CD4-positive, alpha-beta T cell treated with Interferon alpha-2 for 1 hour (primary cell): ENCODE measurements around the gene MYO9B.
"Not testable (repeated sequence)": the region's sequence is repeated elsewhere in the genome, so short reads cannot be mapped to it uniquely, and the experiment has no call there.

ENCODE experiments used
- DNase-seq, 2 donors: peaks; one replicate each; pipeline ENCODE4 v3.0.0-alpha.2; 2020 to 2022

Gene MYO9B

DNA sequence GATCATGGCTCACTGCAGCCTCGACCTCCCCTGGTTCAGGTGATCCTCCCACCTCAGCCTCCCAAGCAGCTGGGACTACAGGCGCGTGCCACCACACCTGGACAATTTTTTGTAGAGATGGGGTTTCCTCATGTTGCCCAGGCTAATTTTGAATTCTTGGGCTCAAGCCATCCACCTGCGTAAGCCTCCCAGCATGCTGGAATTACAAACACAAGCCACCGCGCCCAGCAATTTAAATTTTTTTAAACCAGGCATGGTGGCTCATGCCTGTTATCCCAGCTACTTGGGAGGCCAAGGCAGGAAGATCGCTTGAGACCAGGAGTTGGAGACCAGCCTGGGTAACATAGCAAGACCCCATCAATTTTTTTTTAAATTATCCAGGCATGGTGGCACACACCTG is 79.7 kb downstream of the MYO9B start:
- no peak for DNase-seq

DNA sequence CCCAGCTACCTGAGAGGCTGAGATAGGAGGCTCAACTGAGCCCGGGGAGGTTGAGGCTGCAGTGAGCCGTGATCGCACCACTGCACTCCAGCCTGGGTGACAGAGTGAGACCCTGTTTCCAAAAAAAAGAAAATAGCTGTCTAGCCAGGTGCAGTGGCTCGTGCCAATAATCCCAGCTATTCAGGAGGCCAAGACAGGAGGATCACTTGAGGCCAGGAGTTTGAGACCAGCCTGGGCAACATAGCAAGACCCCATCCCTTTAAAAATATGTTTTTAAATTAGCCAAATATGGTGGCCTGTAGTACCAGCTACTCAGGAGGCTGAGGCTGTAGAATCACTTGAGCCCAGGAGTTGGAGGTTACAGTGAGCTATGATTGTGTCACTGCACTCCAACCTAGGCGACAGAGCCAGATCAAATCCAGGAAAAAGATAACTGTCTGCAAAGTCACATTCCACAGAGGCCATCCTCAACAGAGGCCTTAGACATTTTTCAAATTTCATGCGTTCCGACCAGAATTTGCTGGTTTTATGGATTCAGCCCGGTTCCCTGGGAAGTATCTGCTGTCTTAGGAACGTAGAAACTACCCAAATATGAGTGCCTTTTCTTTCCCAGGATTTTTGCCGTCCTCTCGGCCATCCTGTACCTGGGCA is 80.8 kb downstream of the MYO9B start:
- DNase-seq = no peak

DNA sequence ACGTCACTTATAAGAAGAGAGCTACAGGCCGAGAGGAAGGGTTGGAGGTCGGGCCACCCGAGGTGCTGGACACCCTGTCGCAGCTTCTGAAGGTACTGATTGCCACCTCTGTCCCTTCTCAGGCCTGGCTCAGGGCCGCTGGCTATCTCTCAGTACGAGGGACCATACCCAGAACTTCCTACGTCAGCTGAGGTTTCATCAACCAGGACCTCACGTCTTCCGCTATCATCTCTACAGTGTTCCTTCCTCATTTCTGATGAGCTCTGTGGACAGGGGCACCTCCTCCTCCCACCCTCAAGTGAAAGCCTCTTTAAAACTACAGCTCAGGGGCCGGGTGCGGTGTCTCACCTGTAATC is 81.3 kb downstream of the MYO9B start:
- DNase-seq = peak in 1 of 2 donors; percentile 26

DNA sequence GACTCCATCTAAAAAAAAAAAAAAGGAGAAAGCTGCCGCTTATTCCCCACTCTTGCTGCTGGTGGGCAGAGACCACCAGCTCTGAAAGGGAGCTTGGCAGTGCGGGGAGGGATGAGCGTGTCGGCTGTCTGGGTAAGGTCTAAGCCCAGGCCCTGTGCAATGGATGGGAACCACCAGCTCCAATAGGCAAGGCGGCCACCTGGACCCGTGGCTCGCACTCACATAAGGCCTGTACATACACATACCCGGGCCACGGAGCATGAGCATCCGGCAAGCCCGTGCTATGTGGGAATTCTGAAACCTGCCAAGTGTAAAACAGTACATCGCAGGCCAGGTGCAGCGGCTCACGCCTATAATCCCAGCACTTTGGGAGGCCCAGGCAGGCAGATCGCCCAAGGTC is 83.0 kb downstream of the MYO9B start:
- DNase-seq = no peak

DNA sequence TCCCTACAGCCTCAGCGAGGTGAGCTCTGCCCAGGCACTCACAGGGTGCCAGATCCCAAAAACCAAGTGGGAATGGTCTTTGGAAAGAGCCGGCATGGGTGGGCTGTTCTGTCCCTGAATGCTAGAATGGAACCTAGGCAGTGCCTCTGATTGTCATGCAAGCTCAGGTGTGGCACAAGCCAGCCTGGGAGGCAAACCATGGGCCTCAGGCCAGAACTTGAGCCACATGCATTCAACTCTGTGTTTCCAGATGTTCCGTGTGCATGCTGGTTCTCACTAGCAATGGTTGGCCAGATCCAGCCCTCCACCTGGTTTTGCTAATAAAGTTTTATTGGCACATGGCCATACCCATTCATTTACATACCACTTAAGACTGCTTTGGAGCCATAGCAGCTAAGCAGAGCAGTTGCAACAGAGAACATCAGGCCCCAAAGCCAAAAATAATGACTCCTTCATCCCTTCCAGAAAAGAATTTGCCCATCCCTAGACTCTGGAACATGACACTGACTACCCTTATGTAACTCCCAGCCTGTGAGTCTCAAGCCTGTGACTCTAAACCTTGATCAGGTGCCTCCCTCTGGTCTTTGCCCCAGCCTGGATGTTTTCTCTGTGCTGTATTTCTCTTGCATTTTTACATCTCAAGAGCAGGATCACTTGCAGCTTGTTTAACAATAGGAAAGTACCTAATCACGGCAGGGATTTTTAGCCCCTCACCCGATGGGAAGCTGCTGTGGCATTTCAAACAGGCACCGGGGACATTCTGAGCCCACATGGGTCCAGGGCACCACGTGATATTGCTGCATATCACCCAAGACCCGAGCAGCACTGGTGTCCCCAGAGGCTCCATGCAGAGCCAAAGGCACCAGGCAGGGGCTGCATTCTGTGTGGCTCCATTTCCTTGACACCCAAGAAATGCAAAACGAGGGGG is 84.2 kb downstream of the MYO9B start:
- no peak for DNase-seq

DNA sequence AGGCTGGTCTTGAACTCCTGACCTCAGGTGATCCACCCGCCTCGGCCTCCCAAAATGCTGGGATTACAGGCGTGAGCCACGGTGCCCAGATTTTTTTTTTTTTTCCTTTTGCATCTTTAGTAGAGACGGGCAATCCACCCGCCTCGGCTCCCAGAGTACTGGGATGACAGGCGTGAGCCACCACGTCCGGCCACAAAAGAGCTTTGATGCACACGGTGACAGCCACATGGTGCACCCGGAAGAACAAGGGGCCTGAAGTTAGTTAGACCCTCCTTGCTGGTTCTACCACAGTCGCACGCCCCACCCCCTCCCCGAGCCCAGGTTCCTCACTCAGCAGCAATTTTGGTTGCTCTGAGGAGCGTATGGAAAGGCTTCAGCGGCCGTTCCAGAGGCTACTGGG is 85.3 kb downstream of the MYO9B start:
- peak; percentile 7 to 25 for DNase-seq

DNA sequence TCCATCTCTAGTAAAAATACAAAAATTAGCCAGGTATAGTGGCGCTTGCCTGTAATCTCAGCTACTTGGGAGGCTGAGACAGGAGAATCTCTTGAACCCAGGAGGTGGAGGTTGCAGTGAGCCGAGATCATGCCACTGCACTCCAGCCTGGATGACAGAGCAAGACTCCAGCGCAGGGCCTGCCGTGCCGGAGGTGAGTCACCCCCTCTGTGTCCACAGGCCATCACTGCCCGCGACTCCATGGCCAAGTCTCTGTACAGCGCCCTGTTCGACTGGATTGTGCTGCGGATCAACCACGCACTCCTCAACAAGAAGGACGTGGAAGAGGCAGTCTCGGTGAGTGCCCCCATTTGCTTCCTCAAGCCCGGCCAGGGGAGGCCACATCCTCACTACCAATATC is 86.6 kb downstream of the MYO9B start:
- DNase-seq = not testable (repeated sequence)

DNA sequence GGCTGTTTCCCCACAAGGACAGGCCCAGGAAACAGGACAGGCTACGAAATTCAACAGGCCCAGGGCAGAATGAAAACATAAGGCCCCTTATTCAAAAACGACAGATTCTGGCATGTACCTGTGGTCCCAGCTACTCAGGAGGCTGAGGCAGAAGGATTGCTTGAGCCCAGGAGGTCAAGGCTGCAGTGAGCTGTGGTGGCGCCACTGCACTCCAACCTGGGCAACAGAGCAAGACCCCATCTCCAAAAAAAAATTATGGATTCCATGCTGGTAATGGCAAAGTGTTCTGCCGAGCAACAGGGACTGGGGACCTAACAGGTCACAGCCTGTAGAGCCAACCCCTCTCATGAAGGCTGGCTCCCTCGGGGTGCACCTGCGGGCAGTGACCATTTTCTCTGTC is 87.0 kb downstream of the MYO9B start:
- DNase-seq = no peak

DNA sequence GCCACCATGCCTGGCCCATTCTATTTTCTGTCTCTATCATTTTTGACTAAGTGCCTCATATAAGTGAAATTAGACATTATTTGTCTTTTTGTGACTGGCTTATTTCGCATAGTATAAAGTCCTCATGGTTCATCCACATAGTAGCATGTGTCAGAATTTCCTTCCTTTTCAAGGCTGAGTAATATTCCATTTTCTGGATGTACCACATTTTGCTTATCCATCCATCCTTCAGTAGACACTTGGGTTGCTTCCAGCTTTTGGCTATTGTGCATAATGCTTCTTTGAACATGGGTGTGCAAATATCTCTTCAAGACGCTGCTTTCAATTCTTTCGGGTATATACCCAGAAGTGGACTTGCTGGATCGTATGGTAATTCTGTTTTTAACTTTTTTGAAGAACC is 88.1 kb downstream of the MYO9B start:
- no peak for DNase-seq

DNA sequence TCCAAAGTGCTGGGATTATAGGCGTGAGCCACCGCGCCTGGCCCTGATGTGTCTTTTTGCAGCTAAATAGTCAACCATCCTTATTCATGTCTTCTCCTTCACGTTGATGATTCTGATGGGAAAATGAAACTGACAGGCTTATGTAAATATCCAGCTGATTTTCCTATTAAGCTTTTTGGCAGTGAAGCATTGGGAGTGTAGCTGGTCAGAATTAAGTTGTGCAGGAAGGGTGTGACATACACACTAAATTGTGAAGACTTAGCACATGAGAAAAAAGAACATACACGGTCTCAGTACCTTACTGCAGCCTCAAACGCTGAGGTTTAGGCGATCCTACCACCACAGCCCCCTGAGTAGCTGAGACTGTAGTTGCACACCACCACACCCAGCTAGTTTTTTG is 89.1 kb downstream of the MYO9B start:
- DNase-seq = no peak

DNA sequence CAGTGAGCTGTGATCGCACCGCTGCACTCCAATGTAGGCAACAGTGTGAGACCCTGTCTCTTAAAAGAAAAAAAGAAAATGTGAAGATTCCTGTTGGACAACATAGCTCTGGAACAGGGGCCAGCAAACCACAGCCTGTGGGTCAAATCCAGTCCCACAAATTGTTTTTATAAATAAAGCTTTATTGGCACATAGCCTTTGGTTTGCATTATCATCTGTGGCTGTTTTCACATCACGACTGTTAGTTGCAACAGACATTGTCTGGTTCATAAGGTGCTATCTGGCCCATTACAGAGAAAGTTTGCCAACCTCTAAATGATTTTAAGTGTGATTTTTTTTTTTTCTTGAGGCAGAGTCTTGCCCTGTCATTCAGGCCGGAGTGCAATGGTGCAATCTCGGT is 90.1 kb downstream of the MYO9B start:
- DNase-seq = no peak

DNA sequence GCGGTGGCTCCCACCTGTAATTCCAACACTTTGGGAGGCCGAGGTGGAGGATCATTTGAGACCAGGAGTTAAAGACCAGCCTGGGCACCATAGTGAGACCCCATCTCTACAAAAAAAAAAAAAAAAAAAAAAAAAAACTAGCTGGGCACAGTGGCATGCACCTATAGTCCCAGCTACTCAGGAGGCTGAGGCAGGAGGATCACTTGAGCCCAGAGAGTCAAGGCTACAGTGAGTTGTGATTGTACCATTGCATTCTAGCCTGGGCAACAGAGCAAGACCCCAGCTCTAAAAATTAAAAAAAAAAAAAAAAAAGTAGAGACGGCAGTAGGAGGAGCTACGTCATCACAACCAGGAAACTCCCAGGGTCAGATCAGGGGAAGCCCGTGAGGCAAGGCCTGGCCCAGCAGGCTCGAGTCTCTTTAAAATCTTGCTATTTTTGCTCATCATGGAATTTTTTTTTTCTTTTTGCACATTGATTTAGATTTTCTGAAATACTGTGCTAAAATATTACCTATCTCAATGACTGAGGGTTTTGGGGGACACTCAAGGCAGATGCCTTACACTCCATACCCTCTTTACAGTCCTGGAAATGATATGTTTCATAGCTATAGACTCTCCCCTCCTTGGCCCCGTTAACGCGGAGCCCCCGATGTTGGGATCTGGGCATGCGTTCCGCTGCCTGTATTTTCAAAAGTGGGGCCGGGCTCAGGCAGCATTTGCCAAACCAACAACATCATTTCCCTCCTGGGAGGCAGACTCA is 95.1 kb downstream of the MYO9B start:
- peak in 1 of 2 donors; percentile 33 for DNase-seq

DNA sequence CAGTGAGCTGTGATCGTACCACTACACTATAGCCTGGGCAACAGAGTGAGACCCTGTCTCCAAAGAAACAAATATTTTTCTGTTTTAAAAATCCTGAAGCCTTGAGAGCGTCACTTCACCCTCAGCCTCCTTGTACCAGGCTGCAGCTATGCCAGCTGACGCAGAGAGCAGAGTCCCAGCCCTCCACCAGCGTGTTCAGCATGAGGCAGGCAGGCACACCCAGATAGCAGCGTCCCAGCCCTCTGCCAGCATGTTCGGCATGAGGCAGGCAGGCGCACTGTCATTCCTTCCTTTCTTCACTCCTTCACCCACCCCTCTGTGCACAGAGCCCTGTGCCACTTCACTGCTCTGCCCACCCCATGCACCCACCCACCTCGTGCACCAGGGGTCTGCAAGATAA is 96.3 kb downstream of the MYO9B start:
- DNase-seq = no peak

DNA sequence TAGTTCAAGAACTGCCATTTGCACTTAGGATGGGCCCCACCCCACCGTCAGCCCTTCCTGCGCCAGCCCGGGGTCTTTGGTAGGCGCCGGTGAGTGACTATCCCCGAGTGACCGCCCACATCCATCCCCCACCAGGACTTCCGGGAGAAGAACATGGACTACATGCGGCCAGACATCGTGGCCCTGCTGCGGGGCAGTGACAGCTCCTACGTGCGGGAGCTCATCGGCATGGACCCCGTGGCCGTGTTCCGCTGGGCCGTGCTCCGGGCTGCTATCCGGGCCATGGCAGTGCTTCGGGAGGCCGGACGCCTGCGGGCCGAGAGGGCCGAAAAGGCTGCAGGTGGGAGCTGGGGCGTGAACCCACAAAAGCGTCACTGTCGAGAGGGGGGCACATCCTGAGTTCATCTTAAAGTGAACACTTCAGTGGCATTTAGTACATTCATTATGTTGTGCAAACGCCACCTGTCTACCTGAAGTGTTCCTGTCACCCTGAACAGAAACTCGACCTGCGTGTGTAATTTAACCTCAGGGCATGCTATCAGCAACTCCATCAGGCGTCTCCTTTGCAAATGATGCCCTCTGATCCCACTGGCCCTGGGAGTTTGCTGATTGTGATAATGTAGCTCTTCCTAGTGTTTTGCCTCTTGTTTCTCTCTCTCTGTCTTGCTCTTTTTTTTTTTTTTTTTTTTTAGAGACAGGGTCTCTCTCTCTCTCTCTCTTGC is 97.2 kb downstream of the MYO9B start:
- no peak for DNase-seq

DNA sequence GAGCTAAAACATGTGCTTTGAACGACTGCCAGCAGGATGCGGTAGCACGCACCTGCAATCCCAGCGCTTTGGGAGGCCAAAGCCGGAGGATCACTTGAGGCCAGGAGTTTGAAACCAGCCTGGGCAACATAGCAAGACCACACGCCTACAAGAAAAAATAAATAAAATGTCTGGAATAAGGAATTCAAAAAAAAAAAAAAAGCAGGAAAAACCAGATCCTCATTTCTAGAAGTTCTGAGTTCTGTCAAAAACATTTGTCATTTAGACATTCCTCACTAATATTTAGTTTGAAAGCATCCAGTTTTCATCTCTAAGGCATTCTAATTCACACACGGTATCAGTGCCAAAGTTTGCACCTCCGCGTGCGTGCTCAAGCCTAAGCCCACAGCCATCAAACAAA is 102.7 kb downstream of the MYO9B start:
- DNase-seq = no peak

DNA sequence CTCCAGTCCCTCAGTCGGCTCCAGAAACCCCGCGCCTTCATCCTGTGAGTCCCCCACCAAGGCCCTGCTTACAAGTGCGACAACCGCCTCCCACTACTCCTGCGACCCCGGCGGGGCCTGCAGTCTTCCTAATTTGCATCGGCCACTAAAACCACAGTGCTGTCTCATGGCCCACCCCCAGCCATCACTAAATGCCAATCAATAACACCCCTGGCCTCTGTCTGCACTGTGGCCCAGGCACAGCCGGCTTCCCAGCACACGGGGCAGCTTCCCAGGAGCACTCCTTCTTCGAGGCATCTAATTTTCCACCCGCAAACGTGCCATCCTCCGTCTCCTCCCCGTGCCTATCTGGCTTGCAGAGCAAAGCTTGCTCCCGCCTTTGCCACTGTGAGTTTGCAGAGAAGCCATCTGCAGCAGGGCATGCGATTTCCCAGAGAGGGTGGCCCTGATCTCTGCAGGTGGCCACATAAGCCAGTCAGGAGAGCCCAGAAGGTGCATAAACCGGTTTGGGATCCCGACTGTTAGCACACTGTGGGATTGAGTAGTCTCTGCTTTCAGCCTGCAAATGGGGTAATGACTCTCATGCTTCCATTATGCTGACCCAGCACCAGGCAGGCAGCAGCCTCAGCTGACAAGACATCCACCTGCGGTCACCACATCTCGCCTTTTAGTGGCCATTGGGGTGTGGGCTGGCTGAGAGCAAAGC is 105.6 kb downstream of the MYO9B start:
- DNase-seq = no peak

DNA sequence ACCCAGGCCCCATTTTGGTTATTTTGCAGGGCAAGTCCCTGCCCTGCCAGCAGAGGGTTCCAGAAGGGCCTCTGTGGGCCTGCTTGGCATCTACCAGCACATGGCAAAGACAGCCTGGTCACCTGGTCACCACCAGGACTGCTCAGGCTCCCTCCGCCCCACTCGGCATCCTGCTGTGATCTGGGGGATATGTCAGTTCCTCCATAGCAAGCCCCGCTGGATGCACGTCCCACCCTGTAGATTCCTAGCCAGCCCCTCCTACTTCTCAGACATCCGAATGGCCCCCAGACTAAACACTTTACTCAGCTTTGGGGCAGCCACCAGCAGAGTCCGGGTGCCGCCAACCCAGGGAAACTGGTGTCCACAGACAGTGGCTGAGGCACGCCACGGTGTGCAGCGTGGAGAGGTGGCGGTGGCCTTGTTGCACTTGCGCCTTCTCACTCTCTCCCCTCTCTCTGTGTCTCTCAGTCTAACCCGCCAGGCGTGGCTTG is 107.7 kb downstream of the MYO9B start:
- DNase-seq = peak in 1 of 2 donors; percentile 36

DNA sequence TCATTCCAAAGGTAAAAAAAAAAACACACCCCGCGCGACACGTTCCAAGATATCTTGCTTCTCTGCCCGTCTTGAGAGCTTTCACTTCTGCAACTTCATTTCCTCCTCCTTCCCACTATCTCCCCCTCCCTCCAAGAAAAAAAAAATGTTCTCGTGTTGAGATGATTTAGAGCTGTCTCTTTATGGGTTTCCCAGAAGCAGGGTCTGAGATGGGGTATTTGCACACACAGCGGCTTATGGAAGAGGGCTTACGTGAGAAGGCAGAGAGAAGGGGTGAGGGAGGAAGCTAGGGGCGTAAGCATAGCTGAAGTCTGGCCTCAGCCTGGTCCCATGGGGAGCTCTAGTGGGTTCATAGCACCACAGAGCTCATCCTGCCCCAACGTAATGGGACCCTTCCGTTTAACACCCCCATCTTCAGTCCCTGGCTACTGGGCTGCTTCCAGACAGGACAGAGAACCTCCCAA is 108.3 kb downstream of the MYO9B start:
- peak; percentile 19 to 46 for DNase-seq

DNA sequence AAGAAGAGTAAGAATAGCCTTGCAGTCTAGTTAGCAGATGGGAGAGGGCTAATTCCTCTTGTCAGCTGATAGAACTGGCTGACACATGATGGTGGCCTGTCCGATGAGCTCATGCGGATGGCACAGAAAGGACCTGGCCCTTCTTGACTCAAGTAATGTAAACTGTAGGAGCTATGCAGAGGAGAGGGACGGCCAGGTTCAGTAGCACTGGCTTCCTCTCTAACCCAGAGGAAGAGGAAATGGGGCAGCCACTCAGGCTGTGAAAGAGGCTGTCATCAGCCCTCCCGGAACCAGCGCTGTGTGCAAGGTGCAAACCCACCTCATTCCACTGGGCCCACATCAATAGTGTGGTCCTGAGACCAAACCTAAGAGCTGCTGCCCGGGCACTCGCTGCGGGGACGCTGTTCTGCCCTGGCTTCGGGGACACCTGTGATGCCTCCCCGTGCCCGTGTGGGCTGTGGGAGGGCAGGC is 108.8 kb downstream of the MYO9B start:
- DNase-seq = peak; percentile 41 to 68

DNA sequence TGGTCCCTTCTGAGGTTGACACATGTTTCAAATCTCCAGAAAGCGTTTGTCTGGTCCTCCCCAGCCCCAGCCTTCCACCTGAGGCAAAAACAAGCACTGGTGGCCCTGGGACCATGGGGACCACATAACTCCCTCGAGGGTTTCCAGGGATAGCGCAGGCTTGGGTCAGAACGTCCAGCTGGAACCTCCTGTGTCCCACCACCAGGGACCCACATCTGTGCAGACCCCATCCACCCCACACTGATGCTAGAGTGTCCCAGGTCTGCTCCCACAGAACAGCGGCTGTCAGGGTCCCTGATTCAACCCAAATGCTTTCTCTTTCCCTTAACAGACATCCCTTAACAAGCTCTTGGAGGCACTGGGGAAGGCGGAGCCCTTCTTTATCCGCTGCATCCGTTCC is 110.0 kb downstream of the MYO9B start:
- no peak for DNase-seq

DNA sequence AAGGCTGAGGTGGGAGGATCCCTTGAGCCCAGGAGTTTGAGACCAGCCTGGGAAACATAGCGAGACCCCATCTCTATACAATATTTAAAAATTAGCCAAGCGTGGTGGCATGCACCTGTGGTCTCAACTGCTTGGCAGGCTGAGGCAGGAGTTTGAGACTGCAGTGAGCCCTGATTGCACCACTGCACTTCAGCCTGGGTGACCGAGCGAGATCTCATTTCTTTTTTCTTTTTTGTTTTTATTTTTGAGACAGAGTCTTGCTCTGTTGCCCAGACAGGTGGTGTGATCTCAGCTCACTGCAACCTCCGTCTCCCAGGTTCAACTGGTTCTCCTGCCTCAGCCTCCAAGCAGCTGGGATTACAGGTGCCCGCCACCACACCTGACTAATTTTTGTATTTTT is 116.2 kb downstream of the MYO9B start:
- DNase-seq = not testable (repeated sequence)

DNA sequence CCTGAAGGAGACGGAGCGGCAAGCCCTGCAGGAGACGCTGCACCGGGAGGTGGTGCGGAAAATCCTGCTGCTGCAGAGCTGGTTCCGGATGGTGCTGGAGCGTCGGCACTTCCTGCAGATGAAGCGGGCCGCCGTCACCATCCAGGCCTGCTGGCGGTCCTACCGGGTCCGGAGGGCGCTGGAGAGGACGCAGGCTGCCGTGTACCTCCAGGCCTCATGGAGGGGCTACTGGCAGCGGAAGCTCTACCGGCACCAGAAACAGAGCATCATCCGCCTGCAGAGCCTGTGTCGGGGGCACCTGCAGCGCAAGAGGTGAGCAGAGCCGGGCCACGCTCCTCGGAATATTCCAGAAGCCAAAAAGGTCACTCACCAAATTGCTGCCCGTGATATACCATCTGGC is 117.2 kb downstream of the MYO9B start:
- DNase-seq = no peak
